GM04504 (cell line): Measurements from ENCODE around the gene GTF2E1.
"Not testable (repeated sequence)": the region's sequence is repeated elsewhere in the genome, so short reads cannot be mapped to it uniquely, and the experiment has no call there.

ENCODE experiments used
- DNase-seq: peaks from one replicate; pipeline ENCODE4 v3.0.0-alpha.2; 2012; ENCODE audit warnings: low read depth

The GTF2E1 gene

DNA sequence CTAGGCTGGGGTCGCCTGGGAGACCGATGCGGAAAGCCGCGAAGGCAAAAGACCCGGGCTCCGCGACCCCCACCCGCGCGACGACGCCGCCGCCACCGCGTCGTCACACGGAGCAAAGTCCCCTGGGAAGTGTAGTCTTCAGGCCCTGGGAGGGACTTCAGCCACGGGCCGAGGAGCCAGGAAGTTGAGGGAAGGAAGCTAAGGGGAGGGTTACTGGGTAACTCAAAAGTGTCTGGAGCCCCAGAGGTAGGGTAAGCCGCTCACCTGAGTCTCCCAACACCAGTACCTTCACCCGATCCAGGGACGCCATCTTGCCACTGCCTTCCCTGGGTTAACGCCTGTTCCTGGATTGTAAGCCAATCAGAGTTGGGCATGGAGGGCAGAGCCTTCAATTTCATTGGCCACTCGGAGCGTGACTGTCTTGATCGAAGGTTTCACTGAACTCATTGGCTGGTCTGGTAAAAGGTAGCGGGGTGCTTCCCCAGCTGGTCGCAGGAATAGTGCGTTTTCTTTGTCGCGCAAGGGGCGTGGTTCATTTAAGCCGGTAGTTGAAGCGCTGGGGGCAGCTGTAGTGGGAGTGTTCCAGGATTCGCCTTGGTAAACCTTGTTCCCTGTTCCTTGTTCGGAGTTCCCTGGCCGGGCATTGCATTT is at the start of gene GTF2E1, which contains the start of gene RABL3:
GTF2E1 (plus strand) TSS at position 547 of the 651 bp plus-strand sequence. CDS start 7,809 bp downstream, outside the sequence.
RABL3 (minus strand) TSS at position 319 of the 651 bp plus-strand sequence; CDS start at position 310, 9 bp downstream.
- DNase-seq = peak; percentile 100

DNA sequence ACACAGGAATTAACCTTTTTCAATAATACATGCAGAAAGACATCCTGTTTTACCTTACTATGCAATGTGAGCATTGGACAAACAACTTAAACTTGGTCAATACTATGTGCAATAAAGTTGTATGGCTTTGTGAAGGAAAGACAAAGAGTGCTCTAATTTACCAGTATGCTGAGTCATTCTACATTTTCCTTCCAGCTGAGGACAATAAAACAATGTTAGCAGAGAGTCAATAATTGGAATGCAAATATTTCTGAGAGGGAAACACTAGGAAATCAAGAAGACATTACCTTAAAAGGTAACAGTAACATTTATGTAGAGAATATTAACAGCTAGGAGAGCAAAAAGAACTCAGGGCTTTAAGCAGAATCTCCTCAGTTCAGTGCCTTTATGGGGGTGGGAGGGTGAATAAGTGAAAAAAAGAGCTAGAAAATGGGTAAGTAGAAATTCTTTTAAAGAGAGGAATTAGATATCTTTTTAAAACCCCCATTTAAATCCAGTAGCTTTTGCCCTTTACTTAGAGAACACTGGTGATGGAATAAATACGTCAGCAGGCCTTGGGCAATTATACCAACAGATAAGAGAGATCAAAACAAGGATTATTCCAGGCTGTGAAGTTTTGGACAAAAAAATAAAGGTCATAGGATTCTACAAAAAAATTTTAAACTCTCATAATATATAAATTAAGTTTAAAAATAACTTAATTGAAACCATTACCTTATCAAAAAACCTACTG is 48.9 kb upstream of the GTF2E1 start:
- peak; percentile 17 for DNase-seq

DNA sequence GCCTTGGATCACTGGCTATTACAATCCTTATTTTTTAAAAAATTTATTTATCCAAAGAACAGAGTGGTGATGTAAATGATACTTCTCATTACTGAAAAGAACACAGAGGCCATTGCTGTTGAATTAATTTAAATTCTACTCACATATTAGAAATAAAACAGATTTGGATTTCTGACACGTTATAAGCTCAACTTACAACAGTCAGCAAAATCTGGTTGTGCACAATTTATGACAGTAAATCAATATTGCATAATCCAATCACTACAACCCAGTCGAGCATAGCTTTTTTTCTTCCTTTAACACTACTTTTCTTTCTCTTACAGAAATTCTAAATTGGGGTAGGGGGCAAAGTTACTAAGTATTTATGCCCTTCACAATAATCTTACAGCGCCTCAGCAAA is 43.2 kb upstream of the GTF2E1 start:
- no peak for DNase-seq

DNA sequence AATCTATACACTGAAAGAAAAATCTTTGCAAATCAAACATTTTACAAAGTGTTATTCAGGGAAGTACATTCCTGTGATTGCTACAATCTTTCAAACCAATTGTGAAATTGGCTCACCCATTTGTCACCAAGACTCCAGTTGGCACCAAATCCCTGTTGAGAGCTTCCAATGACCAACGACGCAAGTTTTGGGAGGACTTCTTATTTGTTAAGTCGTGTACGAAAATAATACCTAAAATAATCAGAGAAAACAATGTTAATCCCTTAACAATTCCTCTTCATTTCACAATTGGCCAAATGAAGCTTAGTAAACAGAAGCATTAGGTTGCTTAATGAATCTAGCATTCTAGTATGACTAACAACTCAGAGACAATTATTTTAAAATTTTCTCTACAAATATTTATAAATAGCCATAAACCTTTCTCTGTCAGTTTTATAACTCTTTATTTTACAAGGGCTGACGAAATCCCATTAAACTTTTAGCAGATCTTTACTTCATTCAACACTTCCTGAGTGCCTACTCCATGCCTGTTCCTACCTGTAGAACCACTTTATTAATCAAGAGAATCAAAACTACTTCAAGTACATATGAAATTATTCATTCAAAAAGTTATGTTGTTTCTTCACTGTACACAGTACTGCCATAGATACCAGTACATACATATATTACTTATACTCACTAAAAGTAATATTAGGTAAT is 36.5 kb upstream of the GTF2E1 start:
- DNase-seq = no peak

DNA sequence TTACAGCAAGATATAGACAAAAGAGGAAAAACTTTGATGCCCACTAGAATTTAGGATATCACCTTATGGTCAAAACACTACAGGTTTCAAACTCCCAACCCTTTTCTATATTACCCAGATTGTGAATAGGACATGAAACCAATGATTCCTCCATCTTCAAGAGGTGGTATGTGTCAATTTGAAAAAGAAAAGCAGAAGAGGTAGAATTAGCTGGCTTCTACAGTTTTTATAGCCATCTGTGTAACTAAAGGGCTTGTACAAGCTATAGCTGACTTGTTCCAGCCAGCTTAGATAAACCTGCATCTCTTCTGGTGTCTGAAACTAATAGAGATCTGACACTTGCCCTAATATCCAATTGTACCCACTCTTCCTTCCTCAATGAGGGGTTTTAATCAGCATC is 35.6 kb upstream of the GTF2E1 start:
- no peak for DNase-seq

DNA sequence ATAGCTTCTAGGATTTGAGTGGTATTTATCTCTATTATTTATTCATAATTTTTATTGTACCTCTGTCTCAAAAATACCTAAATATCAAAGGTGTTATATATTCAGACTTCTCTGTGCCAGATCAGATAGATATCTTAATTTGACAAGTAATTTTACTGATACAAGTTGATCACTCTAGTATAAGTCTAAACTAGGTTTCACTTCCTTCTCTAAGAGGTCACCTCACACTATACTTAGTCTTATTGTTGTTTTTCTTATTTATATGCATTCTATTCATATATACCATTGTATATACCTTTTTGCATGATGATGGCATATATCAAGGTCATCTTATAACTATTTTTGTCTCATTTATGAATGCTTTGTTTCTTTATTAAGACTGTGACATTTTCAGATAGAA is 34.1 kb upstream of the GTF2E1 start:
- no peak for DNase-seq

DNA sequence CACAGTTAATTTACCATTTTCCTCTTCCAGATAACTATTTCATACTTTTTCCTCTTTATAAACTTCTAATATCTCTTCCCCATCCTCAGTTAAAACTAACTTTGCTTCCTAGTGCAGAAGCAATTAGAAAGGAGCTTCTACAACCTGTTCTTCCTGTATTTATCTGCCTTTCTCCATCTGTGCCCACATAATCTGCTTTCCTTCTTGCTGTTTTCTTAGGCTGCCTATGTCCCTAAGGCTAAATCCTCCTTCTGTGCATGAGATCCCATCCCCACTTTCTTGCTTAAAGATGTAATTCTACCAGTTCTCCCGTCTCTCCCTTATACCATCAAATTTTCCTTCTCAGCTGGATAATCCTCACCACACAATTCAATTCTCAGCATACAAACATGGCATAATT is 32.2 kb upstream of the GTF2E1 start:
- DNase-seq = no peak

DNA sequence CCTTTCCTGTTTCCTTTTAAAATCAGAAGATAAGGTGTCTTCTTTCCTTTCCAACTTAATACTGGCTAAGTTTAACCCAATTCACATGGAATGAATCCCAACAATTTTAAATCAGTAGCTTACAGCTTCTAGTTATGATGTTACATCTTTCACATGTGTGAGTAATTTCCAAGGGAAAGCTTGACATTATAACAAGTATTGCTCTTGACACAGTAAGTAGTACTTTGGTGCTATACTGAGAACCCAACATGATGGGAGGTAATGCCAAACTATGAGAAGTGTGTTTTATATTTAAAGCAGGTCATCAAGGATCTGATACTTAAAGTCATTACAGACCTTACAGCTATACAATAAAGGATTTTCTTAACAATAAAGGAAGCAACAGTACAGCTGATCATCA is 29.3 kb upstream of the GTF2E1 start:
- DNase-seq = no peak

DNA sequence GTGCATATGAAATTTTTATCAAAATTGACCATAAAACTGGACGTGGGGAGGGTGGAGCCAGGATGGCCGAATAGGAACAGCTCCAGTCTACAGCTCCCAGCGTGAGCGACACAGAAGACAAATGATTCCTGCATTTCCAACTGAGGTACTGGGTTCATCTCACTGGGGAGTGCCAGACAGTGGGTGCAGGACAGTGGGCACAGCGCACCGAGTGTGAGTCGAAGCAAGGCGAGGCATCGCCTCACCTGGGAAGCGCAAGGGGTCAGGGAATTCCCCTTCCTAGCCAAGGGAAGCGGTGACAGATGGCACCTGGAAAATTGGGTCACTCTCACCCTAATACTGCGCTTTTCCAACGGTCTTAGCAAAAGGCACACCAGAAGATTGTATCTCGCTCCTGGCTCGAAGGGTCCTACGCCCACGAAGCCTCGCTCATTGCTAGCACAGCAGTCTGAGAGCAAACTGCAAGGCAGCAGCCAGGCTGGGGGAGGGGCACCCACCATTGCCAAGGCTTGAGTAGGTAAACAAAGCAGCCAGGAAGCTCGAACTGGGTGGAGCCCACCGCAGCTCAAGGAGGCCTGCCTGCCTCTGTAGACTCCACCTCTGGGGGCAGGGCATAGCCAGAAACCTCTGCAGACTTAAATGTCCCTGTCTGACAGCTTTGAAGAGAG is 23.2 kb upstream of the GTF2E1 start:
- not testable (repeated sequence) for DNase-seq

DNA sequence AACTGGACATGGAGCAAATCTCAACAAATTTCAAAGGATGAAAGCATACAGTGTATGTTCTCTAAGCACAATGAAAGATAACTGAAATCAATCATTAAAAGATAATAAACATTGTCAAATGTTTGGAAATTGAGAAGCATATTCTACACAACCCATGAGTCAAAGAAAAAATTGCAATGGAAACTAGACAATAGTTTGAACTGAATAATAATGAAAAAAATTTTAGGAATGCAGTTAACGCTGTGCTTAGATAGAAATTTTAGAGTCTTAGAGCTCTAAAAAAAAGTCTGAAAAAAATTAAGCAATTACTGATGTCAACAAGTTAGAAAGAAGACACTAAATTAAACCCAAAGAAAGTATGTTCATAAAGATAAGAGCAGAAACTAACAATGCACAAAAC is 15.8 kb upstream of the GTF2E1 start:
- DNase-seq = no peak

DNA sequence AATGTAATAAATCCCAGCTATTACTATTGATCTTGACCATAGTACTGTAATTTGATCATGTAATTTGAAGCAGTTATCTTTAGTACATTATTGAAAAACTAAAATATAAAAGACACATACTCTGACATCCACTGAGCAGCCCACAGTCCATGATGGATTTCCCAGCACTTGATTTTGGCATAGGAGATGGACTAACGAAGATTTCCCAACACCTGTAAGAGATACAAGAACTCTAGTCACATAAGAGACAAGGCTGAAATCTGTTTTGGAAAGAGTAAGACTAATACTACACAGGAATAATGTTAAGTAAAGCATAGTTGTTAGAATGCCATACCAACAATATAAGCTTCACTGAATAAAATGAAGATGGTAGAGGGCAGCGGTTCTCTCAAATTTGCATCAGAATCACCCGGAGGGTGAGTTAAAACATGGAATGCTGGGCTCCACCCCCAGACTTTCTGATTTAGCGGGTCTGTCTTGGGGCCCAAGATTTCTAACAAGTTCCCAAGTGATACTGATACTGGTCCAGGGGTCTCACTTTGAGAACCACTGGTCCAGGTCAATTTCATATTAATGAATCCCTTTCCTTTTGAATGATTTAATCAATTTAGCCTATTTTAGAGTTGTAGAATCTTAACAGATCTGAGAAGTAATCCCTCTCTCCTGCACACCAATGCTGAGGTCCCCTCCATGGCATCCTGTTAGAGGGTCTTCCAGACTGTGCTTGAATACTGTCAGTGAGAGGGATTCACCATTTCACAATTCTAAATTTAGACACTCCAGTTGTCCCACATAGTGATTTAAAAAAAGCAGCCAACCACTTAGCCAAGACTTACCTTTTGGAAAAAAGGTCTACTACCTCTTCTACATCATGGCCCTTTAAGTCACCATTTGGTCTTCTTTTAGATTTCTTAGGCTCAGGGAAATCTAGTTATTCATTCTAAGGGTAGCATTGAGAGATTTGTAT is 11.7 kb upstream of the GTF2E1 start:
- DNase-seq = no peak

DNA sequence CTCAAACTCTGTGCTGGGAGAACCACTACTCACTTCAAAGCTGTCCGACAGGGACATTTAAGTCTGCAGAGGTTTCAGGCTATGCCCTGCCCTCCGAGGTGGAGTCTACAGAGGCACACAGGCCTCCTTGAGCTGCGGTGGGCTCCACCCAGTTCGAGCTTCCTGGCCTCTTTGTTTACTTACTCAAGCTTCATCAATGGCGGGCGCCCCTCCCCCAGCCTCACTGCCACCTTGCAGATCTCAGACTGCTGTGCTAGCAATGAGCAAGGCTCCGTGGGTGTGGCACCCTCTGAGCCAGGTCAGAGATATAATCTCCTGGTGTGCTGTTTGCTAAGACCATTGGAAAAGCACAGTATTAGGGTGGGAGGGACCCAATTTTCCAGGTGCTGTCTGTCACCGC is 4.5 kb upstream of the GTF2E1 start:
- not testable (repeated sequence) for DNase-seq

DNA sequence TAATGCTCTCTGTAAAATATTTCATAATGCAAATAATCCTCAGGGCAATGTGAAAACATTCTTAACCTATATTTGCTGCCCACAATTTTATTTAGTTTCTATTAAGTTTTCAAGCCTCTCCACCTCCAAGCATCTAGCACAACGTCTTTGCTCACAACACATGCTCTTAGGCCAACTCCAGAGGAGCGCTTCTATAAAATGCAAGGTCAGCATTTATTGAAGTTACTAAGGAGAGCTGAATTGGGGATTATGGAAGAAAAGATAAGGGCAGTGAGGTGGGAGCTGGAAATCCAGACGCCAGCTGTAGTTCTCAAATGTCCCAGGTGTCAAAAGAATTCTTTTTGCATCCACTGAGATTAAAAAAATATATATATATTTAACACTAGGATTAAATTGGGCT is 1.2 kb upstream of the GTF2E1 start:
- no peak for DNase-seq

DNA sequence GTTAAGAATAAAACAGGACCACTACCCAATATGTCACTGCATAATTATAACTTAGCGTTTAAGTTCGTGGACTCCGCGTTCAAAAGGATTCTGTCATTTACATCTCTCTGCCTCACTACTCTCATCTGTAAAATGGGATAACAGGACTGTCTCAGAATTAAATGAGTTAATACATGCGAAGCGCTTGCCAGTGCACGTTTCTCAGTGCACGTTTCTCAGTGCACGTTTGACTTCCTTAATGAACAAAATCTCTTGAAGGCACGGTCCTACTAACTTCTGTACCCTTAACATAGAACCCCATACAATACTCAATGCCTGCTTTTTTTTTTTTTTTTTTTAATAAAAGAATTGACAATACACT is 727 bp upstream of the GTF2E1 start:
- DNase-seq = no peak

DNA sequence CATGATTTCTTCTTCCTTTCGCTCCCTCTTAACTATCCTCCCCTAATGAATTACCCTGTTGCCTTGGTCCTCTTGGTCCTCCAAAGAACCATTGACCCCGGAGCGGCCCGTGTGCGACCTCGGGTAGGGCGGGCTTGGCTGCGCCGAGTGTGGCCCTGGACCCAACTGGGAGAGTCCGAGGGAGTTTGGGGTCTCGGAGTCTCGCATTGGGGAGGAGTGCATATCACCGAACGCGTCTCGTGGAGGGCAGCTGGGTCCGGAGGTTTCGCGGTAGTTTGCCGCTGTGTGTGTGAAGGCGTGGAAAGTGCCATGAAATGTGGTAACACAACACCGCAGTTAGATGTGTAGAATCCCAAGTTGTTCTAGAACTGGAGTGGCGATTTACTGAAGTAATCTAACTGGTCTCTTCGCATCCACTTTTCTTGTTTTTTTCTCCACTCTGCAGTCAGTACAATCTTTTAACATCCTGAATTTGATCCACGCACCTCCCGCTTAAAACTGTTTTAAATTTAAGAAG is 363 bp downstream of the GTF2E1 start:
- DNase-seq = no peak

DNA sequence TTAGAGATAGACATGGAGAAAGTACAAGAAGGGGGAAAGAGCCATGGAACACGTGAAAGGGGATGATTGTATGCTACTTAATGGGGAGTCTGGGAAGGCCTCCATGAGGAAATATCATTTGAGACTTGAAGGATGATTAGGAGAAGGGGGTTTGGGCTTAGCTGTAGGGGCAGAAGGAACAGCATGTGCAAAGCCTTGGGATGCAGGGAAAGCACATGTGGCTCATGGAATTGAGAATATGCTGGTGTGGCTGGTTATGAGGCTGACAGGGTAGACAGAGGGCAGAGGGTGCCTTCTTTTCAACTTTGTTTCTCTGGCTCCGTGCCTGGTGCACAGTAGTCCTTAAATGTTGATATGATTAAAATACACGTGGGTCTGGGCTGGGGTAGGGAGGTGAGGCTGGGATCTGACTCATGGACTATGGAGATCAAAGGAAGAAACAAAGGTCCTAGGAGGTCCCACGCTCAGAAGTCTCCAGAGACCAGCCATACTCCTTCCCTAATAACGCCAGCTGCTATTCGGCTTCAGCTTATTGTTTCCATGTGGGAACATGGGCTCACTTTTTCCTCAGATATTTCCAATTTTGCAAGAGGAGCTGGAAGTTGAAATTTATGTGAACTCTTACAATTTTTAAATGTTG is 1.1 kb downstream of the GTF2E1 start:
- no peak for DNase-seq

DNA sequence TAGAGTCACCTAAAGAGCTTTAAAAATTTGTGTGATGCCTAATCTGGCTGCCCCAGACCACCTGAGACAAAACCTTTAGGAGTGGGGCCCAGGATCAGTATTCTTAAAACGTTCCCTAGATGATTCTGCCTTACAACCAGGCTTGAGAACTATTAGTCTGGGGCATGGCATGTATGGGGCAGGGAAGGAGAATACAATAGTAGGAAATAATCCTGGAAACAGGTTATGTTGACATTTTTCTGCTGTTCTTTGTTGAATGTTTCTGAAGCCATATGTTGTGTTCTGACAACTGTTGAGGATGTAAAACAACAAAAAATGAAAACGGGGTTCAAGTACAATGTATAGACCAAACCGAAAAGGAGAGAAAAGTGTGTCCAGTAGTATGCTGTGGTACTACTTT is 2.9 kb downstream of the GTF2E1 start:
- no peak for DNase-seq

DNA sequence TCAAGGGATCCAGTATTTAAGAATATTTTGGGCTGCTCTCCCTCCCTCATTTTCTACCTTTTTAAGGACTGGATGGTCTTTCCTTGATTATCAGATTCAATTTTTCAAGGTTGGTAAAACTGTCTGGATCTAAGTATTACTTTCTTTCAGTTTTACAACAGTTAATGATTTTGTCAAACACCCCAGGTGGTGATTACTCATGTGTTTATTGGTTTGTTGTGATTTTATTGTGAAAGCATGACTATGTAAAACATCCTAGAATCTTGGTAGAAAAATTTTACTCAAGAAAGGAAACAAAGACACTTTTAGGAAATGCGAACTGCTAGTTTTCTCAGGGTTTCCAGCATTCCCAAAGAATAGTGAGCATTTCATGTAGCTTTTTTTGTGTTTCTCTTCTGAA is 7.3 kb downstream of the GTF2E1 start:
- DNase-seq = no peak

DNA sequence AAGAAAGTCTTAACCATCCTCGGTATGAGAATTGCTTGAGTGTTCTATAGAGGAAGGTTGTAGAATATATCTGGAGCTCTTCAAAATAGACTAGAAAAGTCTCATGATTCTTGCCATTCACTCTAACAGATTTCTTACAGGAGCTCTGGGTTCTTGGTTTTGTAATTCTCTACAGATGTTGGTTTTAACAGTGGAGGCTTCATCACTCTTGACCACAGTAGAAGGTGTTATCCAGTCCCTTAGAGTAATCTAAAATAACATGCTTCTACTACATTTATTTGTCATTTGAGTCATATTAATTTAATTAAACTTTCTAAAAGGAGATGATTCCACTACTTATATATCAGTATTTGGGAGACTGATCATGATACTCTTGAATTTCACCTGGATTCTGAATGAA is 9.7 kb downstream of the GTF2E1 start:
- no peak for DNase-seq

DNA sequence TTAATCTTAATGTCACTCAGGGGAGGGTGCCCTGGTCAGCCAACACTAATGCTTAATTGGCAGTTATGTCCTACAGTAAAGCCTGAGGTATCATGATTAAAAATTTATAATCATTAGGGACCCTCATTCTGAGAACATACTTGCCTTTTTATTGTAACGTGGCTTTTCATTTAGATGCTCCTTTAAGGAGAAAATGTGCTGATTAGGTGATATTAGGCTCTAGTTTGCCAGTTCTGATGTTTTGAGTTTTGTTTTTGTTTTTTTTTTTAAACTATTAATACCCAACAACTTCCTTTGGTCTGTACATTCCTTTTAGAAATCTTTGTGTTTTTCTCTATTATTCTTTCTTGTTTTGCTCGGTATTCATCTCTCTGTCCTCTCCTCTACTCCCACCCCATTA is 10.3 kb downstream of the GTF2E1 start:
- DNase-seq = no peak

DNA sequence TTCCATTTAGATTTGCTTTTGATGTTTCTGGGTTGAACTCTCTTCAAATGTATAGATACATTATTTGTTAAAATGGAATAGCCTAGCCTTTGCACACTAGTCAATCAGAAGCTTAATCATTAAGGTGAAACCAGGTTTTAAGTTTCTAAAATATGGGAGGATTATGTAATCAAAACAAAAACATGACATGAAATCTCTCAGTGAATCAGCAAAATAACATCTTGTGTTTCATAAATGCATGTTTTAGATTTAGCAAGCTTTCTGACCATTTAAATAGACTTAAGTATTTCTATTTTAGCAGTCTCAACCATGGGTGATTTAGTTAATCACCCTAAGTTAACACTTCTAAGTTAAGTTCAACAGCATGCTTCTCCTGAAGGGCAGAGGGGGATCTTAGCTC is 11.3 kb downstream of the GTF2E1 start:
- DNase-seq = no peak
